ENCODE results near the gene CEP112.

DNA sequence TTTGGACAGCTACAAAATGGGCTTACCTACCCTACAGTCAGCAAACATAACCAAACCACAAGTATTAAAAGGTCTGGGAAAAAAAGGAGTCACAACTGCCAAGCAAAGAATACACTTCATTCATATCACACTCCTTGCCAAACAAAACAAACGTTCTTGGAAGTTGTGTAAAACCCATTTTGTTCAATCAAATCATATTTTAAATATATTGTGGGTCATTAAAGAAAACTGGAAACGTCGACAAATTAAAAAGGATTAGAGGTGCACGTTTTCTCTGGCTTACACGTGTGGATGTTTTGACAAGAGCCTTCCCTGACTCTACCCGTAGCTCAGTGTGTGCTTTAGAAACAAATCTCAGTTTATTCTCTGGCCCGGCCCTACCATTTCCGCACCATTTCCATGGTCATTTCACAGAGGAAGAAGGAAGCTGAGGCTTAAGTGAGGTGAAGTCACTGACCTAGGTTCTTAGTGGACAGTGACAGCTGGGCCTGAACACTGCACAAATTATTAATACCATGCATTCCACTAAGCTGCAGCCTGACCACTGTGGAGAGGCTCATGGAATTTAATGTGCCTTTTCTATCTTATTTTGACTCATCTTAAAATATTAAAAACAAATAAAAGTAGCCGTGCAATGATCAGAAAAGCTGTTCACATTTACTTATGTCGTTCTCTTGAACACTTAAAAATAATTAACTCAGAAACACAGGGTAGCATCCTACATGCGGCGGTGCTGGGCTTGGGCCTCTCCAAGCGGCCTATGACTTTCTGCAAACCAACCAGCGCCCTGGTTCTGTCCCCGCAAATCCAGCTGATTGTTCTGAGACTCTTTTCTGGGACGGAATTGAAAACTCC lies 968 bp downstream of the CEP112 start:
- TF ChIP-seq CTCF (IDR thresholded peaks at IDR 0.05) (no peak), POLR2A (IDR thresholded peaks at IDR 0.05) (no peak)
